ENCODE results near the gene SLC35A4. TPM values are rescaled to one million over a fixed set of nuclear protein-coding genes. Genes with fewer than 3 reads are reported as not detected.

SLC35A4 gene
- total and polyA plus RNA-seq, 5 experiments from 2014 or later = 53.6 to 142 (median 92.8) TPM

Small RNAs within 50 kb of the gene (microRNA-seq; reads per million reads assigned to microRNA genes)
- not detected for gene MIR6831 (ENCODE audit: borderline microRNAs expressed)

Other genes starting within 250 kb of the SLC35A4 start
- under 1 TPM; 0.30 to 0.44 TPM for gene HBEGF, start 218.2 kb upstream of the SLC35A4 start, total RNA-seq
- under 1 TPM in 1 of 3 donors, not detected in 2; 0.06 TPM for gene HBEGF, start 218.2 kb upstream of the SLC35A4 start, polyA plus RNA-seq
- not detected for gene SLC4A9, start 204.6 kb upstream of the SLC35A4 start, total RNA-seq
- gene SLC4A9, start 204.6 kb upstream of the SLC35A4 start, polyA plus RNA-seq = not detected
- 100 to 1,000 TPM; 218 to 235 TPM for gene ANKHD1, start 163.0 kb upstream of the SLC35A4 start, total RNA-seq
- 10 to 100 TPM; 54.9 to 82.8 (median 63.8) TPM for gene ANKHD1, start 163.0 kb upstream of the SLC35A4 start, polyA plus RNA-seq
- 10 to 100 TPM; 24.5 to 27.3 TPM for gene EIF4EBP3, start 17.2 kb upstream of the SLC35A4 start, total RNA-seq
- 10 to 100 TPM; 50.4 to 79.6 (median 71.5) TPM for gene EIF4EBP3, start 17.2 kb upstream of the SLC35A4 start, polyA plus RNA-seq
- 10 to 100 TPM; 27.8 to 28.3 TPM for gene SRA1, start 7.4 kb upstream of the SLC35A4 start, total RNA-seq
- gene SRA1, start 7.4 kb upstream of the SLC35A4 start, polyA plus RNA-seq = 10 to 100 TPM; 26.7 to 37.5 (median 37.1) TPM
- gene APBB3, start 230 bp upstream of the SLC35A4 start, total RNA-seq = 10 to 100 TPM; 75.6 to 77.5 TPM
- 1 to 10 TPM; 2.5 to 4.6 (median 3.7) TPM for gene APBB3, start 230 bp upstream of the SLC35A4 start, polyA plus RNA-seq
- 1 to 10 TPM; 4.5 to 4.6 TPM for gene CD14, start 68.3 kb downstream of the SLC35A4 start, total RNA-seq
- gene CD14, start 68.3 kb downstream of the SLC35A4 start, polyA plus RNA-seq = 1 to 10 TPM; 1.5 to 3.1 (median 2.1) TPM
- 10 to 100 TPM; 46.3 to 55.8 TPM for gene TMCO6, start 74.6 kb downstream of the SLC35A4 start, total RNA-seq
- 10 to 100 TPM; 11.5 to 20.5 (median 13.9) TPM for gene TMCO6, start 74.6 kb downstream of the SLC35A4 start, polyA plus RNA-seq
- gene NDUFA2, start 82.8 kb downstream of the SLC35A4 start, total RNA-seq = 10 to 100 TPM; 43.6 to 44.3 TPM
- 100 to 1,000 TPM; 137 to 167 (median 160) TPM for gene NDUFA2, start 82.8 kb downstream of the SLC35A4 start, polyA plus RNA-seq
- 100 to 1,000 TPM; 178 TPM for gene IK, start 83.0 kb downstream of the SLC35A4 start, total RNA-seq
- gene IK, start 83.0 kb downstream of the SLC35A4 start, polyA plus RNA-seq = 100 to 1,000 TPM; 168 to 207 (median 200) TPM
- 10 to 100 TPM; 46.2 to 47.7 TPM for gene WDR55, start 100.1 kb downstream of the SLC35A4 start, total RNA-seq
- 10 to 100 TPM in 1 of 3 donors, 1 to 10 TPM in 2; 9.2 to 15.6 (median 9.6) TPM for gene WDR55, start 100.1 kb downstream of the SLC35A4 start, polyA plus RNA-seq
- gene DND1, start 108.7 kb downstream of the SLC35A4 start, total RNA-seq = 1 to 10 TPM; 3.4 to 3.7 TPM
- under 1 TPM in 1 of 3 donors, not detected in 2; 0.17 TPM for gene DND1, start 108.7 kb downstream of the SLC35A4 start, polyA plus RNA-seq
- 10 to 100 TPM; 83.6 to 84.1 TPM for gene HARS1, start 126.5 kb downstream of the SLC35A4 start, total RNA-seq
- 10 to 100 TPM; 63.2 to 77.5 (median 65.3) TPM for gene HARS1, start 126.5 kb downstream of the SLC35A4 start, polyA plus RNA-seq
- gene HARS2, start 126.6 kb downstream of the SLC35A4 start, total RNA-seq = 10 to 100 TPM; 63.5 to 68.0 TPM
- gene HARS2, start 126.6 kb downstream of the SLC35A4 start, polyA plus RNA-seq = 10 to 100 TPM; 15.4 to 24.6 (median 20.1) TPM
- 10 to 100 TPM; 55.8 to 59.6 TPM for gene ZMAT2, start 135.6 kb downstream of the SLC35A4 start, total RNA-seq
- gene ZMAT2, start 135.6 kb downstream of the SLC35A4 start, polyA plus RNA-seq = 10 to 100 TPM; 64.2 to 81.3 (median 77.0) TPM
- not detected for gene PCDHA1, start 221.3 kb downstream of the SLC35A4 start, total RNA-seq
- not detected for gene PCDHA1, start 221.3 kb downstream of the SLC35A4 start, polyA plus RNA-seq
- gene PCDHA2, start 230.0 kb downstream of the SLC35A4 start, total RNA-seq = not detected
- not detected for gene PCDHA2, start 230.0 kb downstream of the SLC35A4 start, polyA plus RNA-seq
- gene PCDHA3, start 236.2 kb downstream of the SLC35A4 start, total RNA-seq = not detected
- not detected for gene PCDHA3, start 236.2 kb downstream of the SLC35A4 start, polyA plus RNA-seq
- gene PCDHA4, start 242.2 kb downstream of the SLC35A4 start, total RNA-seq = not detected
- gene PCDHA4, start 242.2 kb downstream of the SLC35A4 start, polyA plus RNA-seq = not detected

All from naive thymus-derived CD8-positive, alpha-beta T cell (primary cell).